DND-41 (cell line): Measurements from ENCODE around the gene CRACR2A.

ENCODE experiments used
- ATAC-seq: fragments of 200-7000 bp; cut with Tn5 transposase; 3 replicates; pipeline ENCODE4 v1.9.1; 2021; ENCODE audit warnings: low read depth; ENCODE audit not compliant: insufficient read depth
- DNase-seq: peaks from one replicate; pipeline ENCODE4 v3.0.0-alpha.2; 2020
- H2AFZ ChIP-seq: 2 replicates; pipeline ENCODE4 v1.6.0; 2012; ENCODE audit warnings: low read depth, low read length
- H3K27ac ChIP-seq: 2 replicates; pipeline ENCODE4 v1.5.1; 2012; ENCODE audit warnings: low read length, inconsistent platforms
- H3K27me3 ChIP-seq: fragments of 200-600 bp; sonication (generic); 2 replicates; pipeline ENCODE4 v1.6.0; 2012; ENCODE audit warnings: low read length, mild to moderate bottlenecking, inconsistent platforms; ENCODE audit not compliant: insufficient read depth, poor library complexity
- H3K36me3 ChIP-seq: 2 replicates; pipeline ENCODE4 v1.5.1; 2012; ENCODE audit warnings: low read length, inconsistent platforms; ENCODE audit not compliant: insufficient read depth
- H3K4me1 ChIP-seq: 2 replicates; pipeline ENCODE4 v1.5.1; 2012; ENCODE audit warnings: mild to moderate bottlenecking, low read length; ENCODE audit not compliant: insufficient read depth
- H3K4me2 ChIP-seq: 2 replicates; pipeline ENCODE4 v1.6.0; 2012; ENCODE audit warnings: mild to moderate bottlenecking, moderate library complexity, low read length, inconsistent platforms; ENCODE audit not compliant: insufficient read depth
- H3K4me3 ChIP-seq, 2 experiments: fragments of 200-600 bp in 1 of 2; shearing (Covaris generic) in 1 of 2; 2 replicates each; pipeline ENCODE4 v1.5.1; 2012 to 2016; ENCODE audit warnings: inconsistent platforms in 2 of 2, low read length in 2 of 2, mild to moderate bottlenecking in 2 of 2, low read depth in 1 of 2, moderate library complexity in 1 of 2
- H3K79me2 ChIP-seq: 2 replicates; pipeline ENCODE4 v1.6.0; 2012; ENCODE audit warnings: low read length, inconsistent platforms; ENCODE audit not compliant: insufficient read depth
- H3K9ac ChIP-seq: 2 replicates; pipeline ENCODE4 v1.6.0; 2012; ENCODE audit warnings: low read depth, mild to moderate bottlenecking, inconsistent platforms, low read length, moderate library complexity
- H3K9me3 ChIP-seq: 2 replicates; pipeline ENCODE4 v1.5.1; 2012; ENCODE audit warnings: low read length, moderate library complexity, mild to moderate bottlenecking, inconsistent platforms; ENCODE audit not compliant: insufficient read depth, severe bottlenecking
- H4K20me1 ChIP-seq: 2 replicates; pipeline ENCODE4 v1.6.0; 2012; ENCODE audit warnings: low read length; ENCODE audit not compliant: insufficient read depth
- EZH2 ChIP-seq: IDR thresholded peaks from 3 replicates; pipeline ENCODE4 v1.6.1; 2012; ENCODE audit warnings: borderline replicate concordance, low read depth, mild to moderate bottlenecking, moderate library complexity, low read length, inconsistent platforms; ENCODE audit not compliant: severe bottlenecking
- TF ChIP-seq, protein P1 (sequence below): IDR thresholded peaks from 2 replicates; pipeline ENCODE4 v1.5.1; 2012; ENCODE audit warnings: borderline replicate concordance, low read length, moderate library complexity, mild to moderate bottlenecking; ENCODE audit not compliant: poor library complexity, severe bottlenecking; ENCODE audit errors: extremely low read depth

The CRACR2A gene

DNA sequence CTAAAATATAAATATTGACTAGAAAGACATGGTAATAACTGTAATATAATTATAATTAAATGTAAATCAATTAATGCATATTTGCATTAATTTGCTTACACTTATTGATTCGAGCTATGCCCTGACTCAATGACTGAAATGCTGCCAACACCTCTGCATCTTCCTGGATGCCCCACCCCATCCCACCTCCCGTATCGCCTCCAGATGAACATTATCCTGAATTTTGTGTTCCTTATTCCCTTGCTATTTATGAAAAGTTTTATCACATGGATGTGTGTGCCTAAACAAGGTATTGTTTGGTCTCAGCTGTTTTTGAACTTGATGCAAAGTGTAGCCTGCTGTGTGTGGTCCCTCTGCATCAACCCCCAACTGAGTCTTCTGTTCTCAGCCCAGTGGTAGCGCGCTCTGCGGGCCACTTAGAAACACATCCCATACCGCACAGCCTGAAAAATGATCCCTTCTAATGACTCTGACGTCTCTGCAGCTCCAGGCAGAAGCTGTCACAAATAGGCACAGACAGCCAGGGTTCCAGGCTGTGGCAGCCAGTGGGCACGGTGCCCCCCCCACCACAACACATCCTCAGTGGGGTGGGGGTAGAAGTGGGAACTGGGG lies 165.4 kb downstream of the CRACR2A start:
- Histone ChIP-seq H2AFZ (no peak overlapping the region), H3K4me1 (no peaks in the 10 kb centered on the region), H3K9me3 (no peaks in the 10 kb centered on the region), H3K4me2 (no peak overlapping the region), H3K36me3 (no peaks in the 10 kb centered on the region), H4K20me1 (no peaks in the 10 kb centered on the region), H3K79me2 (no peaks in the 10 kb centered on the region), H3K9ac (no peak overlapping the region), H3K4me3 (no peak overlapping the region), H3K27me3 (peaks cover 9% of the 10 kb centered on the region), H3K27ac (no peak overlapping the region)
- no peak for ATAC-seq
- DNase-seq: no peak
- TF ChIP-seq, protein P1, sequence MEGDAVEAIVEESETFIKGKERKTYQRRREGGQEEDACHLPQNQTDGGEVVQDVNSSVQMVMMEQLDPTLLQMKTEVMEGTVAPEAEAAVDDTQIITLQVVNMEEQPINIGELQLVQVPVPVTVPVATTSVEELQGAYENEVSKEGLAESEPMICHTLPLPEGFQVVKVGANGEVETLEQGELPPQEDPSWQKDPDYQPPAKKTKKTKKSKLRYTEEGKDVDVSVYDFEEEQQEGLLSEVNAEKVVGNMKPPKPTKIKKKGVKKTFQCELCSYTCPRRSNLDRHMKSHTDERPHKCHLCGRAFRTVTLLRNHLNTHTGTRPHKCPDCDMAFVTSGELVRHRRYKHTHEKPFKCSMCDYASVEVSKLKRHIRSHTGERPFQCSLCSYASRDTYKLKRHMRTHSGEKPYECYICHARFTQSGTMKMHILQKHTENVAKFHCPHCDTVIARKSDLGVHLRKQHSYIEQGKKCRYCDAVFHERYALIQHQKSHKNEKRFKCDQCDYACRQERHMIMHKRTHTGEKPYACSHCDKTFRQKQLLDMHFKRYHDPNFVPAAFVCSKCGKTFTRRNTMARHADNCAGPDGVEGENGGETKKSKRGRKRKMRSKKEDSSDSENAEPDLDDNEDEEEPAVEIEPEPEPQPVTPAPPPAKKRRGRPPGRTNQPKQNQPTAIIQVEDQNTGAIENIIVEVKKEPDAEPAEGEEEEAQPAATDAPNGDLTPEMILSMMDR: no peak
- no peak for TF ChIP-seq EZH2

DNA sequence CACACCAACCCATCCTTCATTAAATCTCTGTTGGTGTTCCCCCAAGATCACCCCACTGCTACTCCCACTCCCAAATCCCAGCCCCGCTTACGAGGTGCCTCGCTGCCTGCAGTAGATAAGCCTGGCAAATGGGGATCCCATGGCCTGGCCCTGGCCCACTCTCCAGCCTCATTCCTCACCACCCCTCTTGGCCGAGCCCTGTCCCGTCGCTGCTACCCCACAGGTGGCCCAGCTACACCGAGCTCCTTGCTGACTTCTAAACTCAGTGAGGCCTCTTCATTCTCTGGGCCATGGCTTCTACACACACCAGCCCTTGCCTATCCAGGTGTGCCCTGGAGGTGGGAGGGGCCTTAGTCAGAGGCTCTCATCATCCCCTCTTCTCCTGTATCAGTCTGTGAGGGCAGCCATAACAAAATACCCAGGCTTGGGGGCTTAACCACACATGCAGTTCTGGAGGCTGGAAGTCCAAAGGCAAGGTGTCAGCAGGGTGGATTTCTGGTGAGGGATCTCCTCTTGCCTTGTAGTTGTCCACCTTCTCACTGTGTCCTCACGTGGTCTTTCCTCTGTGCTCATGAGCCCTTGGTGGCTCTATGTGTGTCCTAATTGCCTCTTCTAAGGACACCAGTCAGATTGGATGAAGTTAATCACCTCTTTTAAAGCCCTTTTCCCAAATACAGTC lies 169.1 kb downstream of the CRACR2A start:
- no peaks in the 10 kb centered on the region for H3K36me3 ChIP-seq
- no peak overlapping the region for H3K9ac ChIP-seq
- no peaks in the 10 kb centered on the region for H3K79me2 ChIP-seq
- no peak overlapping the region for H3K4me2 ChIP-seq
- H3K4me3 ChIP-seq: no peak overlapping the region
- no peaks in the 10 kb centered on the region for H3K4me1 ChIP-seq
- no peak for ATAC-seq
- H3K9me3 ChIP-seq: no peaks in the 10 kb centered on the region
- no peak for DNase-seq
- no peak overlapping the region for H2AFZ ChIP-seq
- no peaks in the 10 kb centered on the region for H4K20me1 ChIP-seq
- no peak for TF ChIP-seq EZH2
- TF ChIP-seq, protein P1: no peak
- peaks cover 7% of the 10 kb centered on the region for H3K27me3 ChIP-seq
- H3K27ac ChIP-seq: no peak overlapping the region

GRCh38 chr12:3580094-3580749 lies 172.7 kb downstream of the CRACR2A start:
- Histone ChIP-seq H3K36me3 (no peaks in the 10 kb centered on the region), H4K20me1 (no peaks in the 10 kb centered on the region), H3K4me3 (no peak overlapping the region), H3K9ac (no peak overlapping the region), H3K27ac (no peak overlapping the region), H3K9me3 (no peaks in the 10 kb centered on the region), H3K4me1 (no peaks in the 10 kb centered on the region), H2AFZ (no peak overlapping the region), H3K79me2 (no peaks in the 10 kb centered on the region), H3K4me2 (no peak overlapping the region), H3K27me3 (peaks cover 7% of the 10 kb centered on the region)
- ATAC-seq: no peak
- TF ChIP-seq EZH2: no peak
- TF ChIP-seq, protein P1: no peak
- no peak for DNase-seq
